Panc1 (cell line): ENCODE measurements around the gene VWA5B1. TPM values are rescaled to one million over a fixed set of nuclear protein-coding genes. Genes with fewer than 3 reads are reported as not detected.
A peak's percentile ranks its signal among the peaks of the same experiment; 100 is the strongest.

ENCODE experiments used
- ATAC-seq: fragments of 200-7000 bp; cut with Tn5 transposase; 2 replicates; pipeline ENCODE4 v1.9.1; 2020; ENCODE audit warnings: mild to moderate bottlenecking, moderate library complexity
- BruUV-seq: library from RNA; stranded (reverse); fragments of 400-500 nt; replicated peaks from 2 replicates; lab custom pipeline; 2021; lab: Mats Ljungman, UMichigan
- CTCF ChIA-PET: fragments of 300-600 bp; sonication (Branson Sonifier 250); formaldehyde crosslinking; loops from one replicate; lab custom pipeline; 2022; ENCODE audit warnings: antibody characterized with exemption; lab: Charles Lee
- POLR2A ChIA-PET: fragments of 300-600 bp; sonication (Branson Sonifier 250); formaldehyde crosslinking; loops from one replicate; lab custom pipeline; 2022; ENCODE audit warnings: antibody characterized with exemption; lab: Charles Lee
- DNase-seq: peaks from one replicate; pipeline ENCODE4 v3.0.0-alpha.2; 2010; ENCODE audit warnings: low read depth, low spot score
- H3K27ac ChIP-seq: 2 replicates; pipeline ENCODE4 v1.5.1; 2011; ENCODE audit warnings: mild to moderate bottlenecking, low read length, inconsistent platforms
- H3K27me3 ChIP-seq: fragments of 200-500 bp; sonication (Bioruptor generic); 2 replicates; pipeline ENCODE4 v1.6.0; 2014; ENCODE audit warnings: low read length, inconsistent platforms; ENCODE audit not compliant: control insufficient read depth, insufficient read depth
- H3K36me3 ChIP-seq: fragments of 200-500 bp; sonication (Bioruptor generic); 2 replicates; pipeline ENCODE4 v1.5.1; 2014; ENCODE audit warnings: inconsistent platforms, mild to moderate bottlenecking, low read length, moderate library complexity; ENCODE audit not compliant: control insufficient read depth, insufficient read depth
- H3K4me1 ChIP-seq: 2 replicates; pipeline ENCODE4 v1.5.1; 2011; ENCODE audit warnings: inconsistent platforms, mild to moderate bottlenecking, low read length, moderate library complexity; ENCODE audit not compliant: control insufficient read depth, insufficient read depth
- H3K4me3 ChIP-seq, 2 experiments: 2 replicates each; pipeline ENCODE4 v1.5.1; 2011 to 2012; ENCODE audit warnings: low read depth in 2 of 2, low read length in 2 of 2, mild to moderate bottlenecking in 2 of 2, inconsistent platforms in 1 of 2, moderate library complexity in 1 of 2
- H3K9me3 ChIP-seq: fragments of 200-500 bp; sonication (Bioruptor generic); 2 replicates; pipeline ENCODE4 v1.5.1; 2014; ENCODE audit warnings: low read depth, mild to moderate bottlenecking, inconsistent platforms, low read length, moderate library complexity; ENCODE audit not compliant: control insufficient read depth, insufficient read depth
- CTCF ChIP-seq: fragments of 450-650 bp; IDR thresholded peaks from 2 replicates; pipeline ENCODE4 v1.5.1; 2017; ENCODE audit warnings: mild to moderate bottlenecking
- POLR2AphosphoS5 ChIP-seq: IDR thresholded peaks from 2 replicates; pipeline ENCODE4 v1.6.1; 2012; ENCODE audit warnings: mild to moderate bottlenecking, low read depth, low read length, moderate library complexity
- REST ChIP-seq, 2 experiments: IDR thresholded peaks; 2 replicates each; pipeline ENCODE4 v1.6.1; 2011 to 2012; ENCODE audit warnings: low read depth in 2 of 2, control low read depth in 1 of 2, low read length in 1 of 2, mild to moderate bottlenecking in 1 of 2, moderate library complexity in 1 of 2; ENCODE audit not compliant: insufficient read depth in 1 of 2
- SIN3A ChIP-seq: IDR thresholded peaks from 2 replicates; pipeline ENCODE4 v1.6.1; 2012; ENCODE audit warnings: low read depth, mild to moderate bottlenecking, low read length, moderate library complexity, borderline replicate concordance; ENCODE audit not compliant: insufficient read depth
- TCF7L2 ChIP-seq: IDR thresholded peaks from 2 replicates; pipeline ENCODE4 v1.6.1; 2011; ENCODE audit warnings: mild to moderate bottlenecking, low read depth, low read length, inconsistent platforms
- in situ Hi-C: cut with HindIII; loops from 2 replicates; pipeline ENCODE4 v1.10.0; 2016; ENCODE audit warnings: low sequenced_read_pairs, low pct_unique_long_range_greater_than_20kb
- intact Hi-C: fragments of 100-400 bp; cut with micrococcal nuclease; formaldehyde crosslinking; loops from one replicate; pipeline ENCODE4 v1.10.0; 2022; ENCODE audit not compliant: unreplicated experiment
- total RNA-seq: library from RNA; stranded (reverse); gene quantifications from one replicate; pipeline ENCODE4 v1.2.1, GENCODE V29; 2021; ENCODE audit not compliant: unreplicated experiment

VWA5B1 gene
- total RNA-seq, 1 experiment from 2014 or later, result not detected

GRCh38 chr1:20361401-20361800 lies 70.7 kb downstream of the VWA5B1 start:
- Histone ChIP-seq H3K4me1 (no peaks in the 10 kb centered on the region), H3K9me3 (no peaks in the 10 kb centered on the region), H3K27me3 (peaks cover 24% of the 10 kb centered on the region; the same call in 1 of the 2 replicates), H3K4me3 (no peak overlapping the region), H3K27ac (no peak overlapping the region), H3K36me3 (no peaks in the 10 kb centered on the region; the same call in 1 of the 2 replicates)
- intact Hi-C loops, result no loop called here
- TF ChIP-seq REST (IDR thresholded peaks at IDR 0.05; ENCODE audit: insufficient read depth in 1 of 2, low read depth in 2 of 2, low read length in 1 of 2), result no peak
- TF ChIP-seq POLR2AphosphoS5, result no peak
- TF ChIP-seq SIN3A, result no peak
- TF ChIP-seq TCF7L2, result no peak
- TF ChIP-seq CTCF, result no peak
- BruUV-seq, result no TSS peak
- no peak for DNase-seq
- ChIA-PET POLR2A (no interaction called here), CTCF (interaction anchor here (0.6 to 2.3 kb wide), 4 partner anchors 16 to 981 kb away, joined by 3 to 5 read pairs (median 4); no protein-coding TSS in a partner anchor)
- in situ Hi-C loops, result no loop called here
- no peak for ATAC-seq

- Histone ChIP-seq H3K4me3 (no peak overlapping the region), H3K9me3 (no peaks in the 10 kb centered on the region), H3K27ac (no peak overlapping the region), H3K27me3 (peaks cover 21% of the 10 kb centered on the region; the same call in 1 of the 2 replicates), H3K4me1 (no peaks in the 10 kb centered on the region), H3K36me3 (no peaks in the 10 kb centered on the region; the same call in 1 of the 2 replicates)
- intact Hi-C loops, result no loop called here
- POLR2A ChIA-PET, result no interaction called here
- CTCF ChIA-PET, result interaction anchor here (0.6 to 2.3 kb wide), 4 partner anchors 15 to 981 kb away, joined by 3 to 5 read pairs (median 4); no protein-coding TSS in a partner anchor
- TF ChIP-seq TCF7L2 (no peak), CTCF (peak; percentile 91)
- no TSS peak for BruUV-seq
- peak; percentile 57; the same call in 1 of the 2 replicates for ATAC-seq
- DNase-seq, result peak; percentile 18
- in situ Hi-C loops, result no loop called here
Observed at GRCh38 chr1:20361805-20362381, 71.2 kb downstream of the VWA5B1 start.
